GM19328 (cell line): ENCODE data around the gene BFSP2.

ENCODE experiments used
- ATAC-seq: cut with Tn5 transposase; IDR thresholded peaks from one replicate; pipeline ENCODE4 v1.9.1; 2021; ENCODE audit warnings: mild to moderate bottlenecking, moderate library complexity; ENCODE audit not compliant: unreplicated experiment

BFSP2 gene

DNA sequence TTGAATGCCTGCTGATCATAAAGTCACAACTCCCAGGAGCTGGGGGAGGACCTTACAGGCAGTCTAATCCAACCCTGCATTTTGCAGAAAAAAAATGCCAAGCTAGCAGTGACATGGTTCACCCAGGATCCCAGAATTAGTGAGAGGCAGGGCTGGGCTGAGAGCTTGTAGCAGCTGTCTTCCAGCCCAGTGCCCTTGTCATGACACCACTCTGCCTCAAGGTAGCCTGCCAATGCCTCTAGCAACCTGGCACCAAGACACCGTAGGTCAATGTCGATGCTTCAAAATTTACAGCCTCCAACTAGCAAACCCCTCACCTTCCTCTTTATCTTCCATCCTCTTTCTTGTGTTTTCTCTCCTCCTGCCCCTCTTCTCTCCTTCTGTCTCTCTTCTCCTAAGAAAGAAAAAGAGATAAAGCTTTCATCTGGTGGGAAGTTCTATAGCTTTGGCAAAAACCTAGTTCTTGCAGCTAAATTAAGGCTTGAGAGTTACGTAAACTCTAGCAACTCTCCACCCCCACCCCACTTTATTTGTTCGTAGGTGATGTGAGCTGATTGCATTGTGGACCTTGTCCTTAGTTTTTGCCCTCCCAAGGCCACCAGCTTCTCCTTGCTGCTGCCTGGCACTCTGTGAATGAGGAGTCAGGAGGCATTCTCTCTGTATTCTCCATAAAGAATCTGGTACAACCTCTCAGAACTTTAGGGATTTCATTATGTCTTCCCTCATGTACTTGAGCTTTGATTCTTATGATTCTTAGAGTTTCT is 18.3 kb upstream of the BFSP2 start:
- ATAC-seq = no peak

- ATAC-seq = no peak
These were observed 16.7 kb upstream of the BFSP2 start for GRCh38 chr3:133383175-133383574.

GRCh38 chr3:133383741-133384140 is 16.1 kb upstream of the BFSP2 start:
- ATAC-seq = no peak

GRCh38 chr3:133384331-133385027 is 15.4 kb upstream of the BFSP2 start:
- peak; percentile 85 for ATAC-seq

- ATAC-seq = no peak
These were observed 13.0 kb upstream of the BFSP2 start for GRCh38 chr3:133386876-133387275.

DNA sequence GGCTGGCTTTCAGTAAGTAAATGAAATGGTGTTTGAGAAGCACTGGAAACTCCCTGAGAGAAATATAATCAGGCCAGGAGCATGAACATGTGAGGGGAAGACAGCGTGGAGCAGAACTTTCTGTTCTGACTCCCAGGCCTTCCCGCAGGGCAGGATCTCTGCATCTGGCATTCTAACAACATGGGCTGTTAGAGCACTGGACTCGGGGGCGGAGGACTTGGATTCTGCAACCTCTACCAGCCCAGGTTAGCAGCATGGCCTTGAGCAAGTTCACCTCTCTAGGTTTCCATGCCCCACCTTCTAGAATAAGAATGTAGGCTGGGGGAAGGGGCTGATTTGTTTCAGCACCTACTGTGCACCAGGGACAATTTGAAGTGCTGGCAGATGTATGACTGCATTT is 12.5 kb upstream of the BFSP2 start:
- no peak for ATAC-seq

DNA sequence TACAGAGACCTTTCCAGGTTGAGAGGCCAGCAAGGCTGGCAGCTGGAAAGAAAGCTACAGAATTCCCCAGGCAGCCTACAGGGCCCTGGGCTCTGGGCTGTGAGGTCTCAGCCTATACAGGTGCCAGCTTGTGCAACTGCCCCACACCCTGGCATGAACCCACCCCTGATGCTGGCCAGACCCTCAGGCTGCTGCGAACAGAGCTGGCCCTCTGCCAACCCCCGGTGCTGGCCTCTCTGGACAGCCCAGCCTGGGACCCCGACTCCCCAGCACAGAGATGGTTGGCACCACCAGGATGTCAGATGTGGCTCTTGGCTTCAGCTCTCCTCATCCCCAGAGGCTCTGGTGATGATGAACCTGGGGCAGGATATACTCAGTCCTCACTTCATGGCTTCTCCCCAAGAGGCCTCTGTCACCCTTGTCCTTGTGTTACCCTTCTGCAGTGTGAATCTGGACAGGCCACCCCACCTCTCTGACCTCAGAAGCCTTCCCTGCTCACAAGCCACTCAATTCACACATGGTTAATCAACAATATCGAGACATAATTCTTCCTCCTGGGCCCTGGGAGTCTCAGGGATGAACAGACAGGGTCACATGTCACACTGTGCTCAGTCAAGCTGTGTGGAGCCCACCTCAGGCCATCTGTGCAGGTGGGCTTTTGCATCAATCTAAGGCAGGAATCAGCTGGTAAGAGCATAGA is 11.0 kb upstream of the BFSP2 start:
- ATAC-seq = no peak

- ATAC-seq = no peak
These were observed 9.1 kb upstream of the BFSP2 start for GRCh38 chr3:133390715-133391114.

GRCh38 chr3:133393204-133393603 is 6.7 kb upstream of the BFSP2 start:
- ATAC-seq = no peak

DNA sequence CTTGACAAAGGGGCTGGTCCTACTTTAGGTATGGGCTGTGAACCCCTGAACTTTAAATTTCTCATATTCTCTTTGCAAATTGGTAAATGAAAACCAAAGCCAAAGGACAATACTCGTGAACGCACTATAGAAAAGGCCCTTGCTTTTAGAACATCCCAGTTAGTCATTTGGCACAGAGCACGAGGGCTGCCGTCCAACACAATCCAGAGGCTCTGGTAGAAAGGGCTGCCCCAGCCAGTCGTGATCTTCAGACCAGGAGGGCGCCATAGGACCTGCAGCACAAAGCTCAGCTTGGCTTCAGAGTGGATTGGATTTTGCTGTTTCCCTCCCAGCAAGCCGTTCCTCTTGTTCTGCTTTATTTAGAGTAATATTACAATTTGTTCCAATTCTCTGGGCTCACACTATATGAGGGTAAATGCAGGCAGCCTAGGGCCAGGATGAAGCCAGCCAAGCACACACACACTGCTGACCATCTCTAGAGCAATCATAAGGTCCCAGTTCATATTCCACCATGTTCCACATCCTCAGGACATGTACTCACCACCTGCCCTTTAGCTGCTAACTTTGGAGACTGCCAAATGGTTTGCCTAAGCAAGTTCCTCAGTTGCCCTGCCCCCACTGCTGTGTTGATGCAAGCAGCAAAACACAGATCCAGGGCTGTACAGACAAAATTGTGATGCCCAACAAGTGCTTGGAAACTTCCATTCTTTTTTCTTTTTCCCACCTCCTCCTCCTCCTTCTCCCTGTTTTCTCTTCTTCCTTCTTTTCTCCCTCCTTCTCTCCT is 6.0 kb upstream of the BFSP2 start:
- ATAC-seq = no peak

DNA sequence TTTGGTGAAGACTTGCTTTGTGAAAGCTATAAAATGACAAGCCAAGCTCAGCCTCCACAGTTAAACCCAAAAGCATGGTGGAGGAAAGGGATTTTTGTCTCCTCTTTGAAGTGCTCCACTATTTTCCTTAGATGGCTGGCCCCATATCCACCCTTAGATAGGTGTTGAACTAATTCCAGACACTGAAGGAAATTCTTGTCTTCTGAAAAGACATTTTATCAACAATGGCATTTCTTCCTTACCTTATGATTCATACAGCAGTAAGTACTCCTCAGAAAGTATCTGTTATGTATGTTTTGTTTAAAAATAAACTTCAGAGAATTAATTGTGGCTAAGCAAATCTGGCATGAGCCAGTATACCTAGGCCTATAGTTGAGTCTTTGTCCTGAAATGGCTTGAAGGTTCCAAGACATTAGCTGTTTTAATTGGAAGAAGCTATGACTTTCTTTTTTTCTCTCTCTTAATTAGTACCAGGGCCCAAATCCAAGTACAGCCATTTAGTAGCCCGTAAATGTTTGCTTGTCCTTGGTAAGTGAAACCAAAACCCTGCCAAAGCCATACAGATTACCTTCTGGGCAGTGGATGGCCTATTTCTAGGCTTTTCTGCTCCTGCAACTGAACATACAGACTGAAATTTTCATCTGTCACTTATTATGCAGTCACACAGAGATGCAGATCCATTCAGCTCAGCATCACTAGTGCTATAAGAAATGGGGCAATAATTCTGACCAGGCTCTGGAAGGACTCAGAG is 5.1 kb upstream of the BFSP2 start:
- ATAC-seq = no peak

DNA sequence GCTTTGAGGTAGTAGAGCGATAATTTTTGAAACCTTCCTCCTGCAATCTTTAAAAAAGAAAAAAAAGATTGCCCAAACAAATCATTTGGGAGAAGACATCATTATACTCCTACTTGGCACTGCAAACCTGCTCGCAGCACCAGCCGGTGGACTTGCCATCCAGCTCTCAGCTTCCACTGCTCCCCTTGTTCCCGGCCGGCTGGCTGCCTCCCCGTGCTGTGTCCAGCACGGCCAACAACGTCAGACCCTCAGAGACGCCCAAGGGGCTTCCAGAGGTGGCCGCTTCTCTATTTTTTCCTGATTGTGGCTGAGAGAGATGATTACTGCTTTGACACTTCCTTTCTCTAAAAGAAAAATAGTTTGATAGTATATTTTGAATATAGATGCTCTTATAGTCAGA is 3.0 kb upstream of the BFSP2 start:
- no peak for ATAC-seq

GRCh38 chr3:133401374-133402135 is 1.7 kb downstream of the BFSP2 start:
- no peak for ATAC-seq

DNA sequence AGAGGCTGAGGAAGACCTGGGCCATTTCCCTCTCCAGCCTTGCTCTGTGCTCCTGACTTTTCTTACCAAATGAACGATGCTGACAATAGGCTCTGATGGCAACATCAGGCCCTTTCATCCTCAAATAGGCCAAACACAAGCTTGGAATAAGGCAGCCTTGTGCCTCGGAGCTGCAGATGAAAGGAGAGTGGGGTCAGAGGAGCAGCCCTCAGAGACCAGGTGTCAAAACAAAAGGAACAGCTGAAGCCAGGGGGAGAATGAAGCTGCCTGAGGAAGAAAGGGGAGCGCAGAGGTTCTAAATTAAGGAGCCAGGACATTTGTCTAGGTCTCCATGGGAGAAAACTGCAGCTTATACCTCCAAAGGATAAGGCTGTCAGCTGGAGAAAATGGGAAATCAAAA is 5.1 kb downstream of the BFSP2 start:
- no peak for ATAC-seq

GRCh38 chr3:133408366-133408765 is 8.5 kb downstream of the BFSP2 start:
- no peak for ATAC-seq

DNA sequence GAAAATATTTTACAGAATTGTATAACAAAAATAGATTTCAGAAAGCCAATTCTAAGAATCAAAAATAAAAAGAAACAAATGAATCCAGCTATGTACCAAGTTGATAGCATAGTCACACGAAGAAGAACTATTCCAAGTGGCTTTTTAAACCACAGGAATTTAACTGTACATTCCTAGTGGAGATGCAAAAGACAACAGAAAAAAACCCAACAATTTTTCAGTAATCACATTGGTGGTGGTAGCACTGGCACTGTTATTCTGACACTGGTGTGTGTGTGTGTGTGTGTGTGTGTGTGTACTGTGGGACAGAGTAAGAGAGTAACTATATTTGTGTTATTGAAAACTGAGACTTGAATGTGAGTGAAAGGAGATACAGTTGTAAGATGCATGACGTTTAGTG is 9.1 kb downstream of the BFSP2 start:
- ATAC-seq = no peak

GRCh38 chr3:133410191-133410892 is 10.5 kb downstream of the BFSP2 start:
- no peak for ATAC-seq

GRCh38 chr3:133412183-133413132 is 12.6 kb downstream of the BFSP2 start:
- ATAC-seq = no peak
